ENCODE measurements around the gene PIK3R1.

Gene PIK3R1

GRCh38 chr5:68180121-68181038 lies 35.2 kb upstream of the PIK3R1 start:
- no peaks in the 10 kb centered on the region for H3K36me3 ChIP-seq (ENCODE audit: control insufficient read depth, insufficient read depth, low read length)
- no peak overlapping the region for H3K4me3 ChIP-seq (ENCODE audit: extremely low read depth, insufficient read depth, low read length, poor library complexity, severe bottlenecking)
- no peaks in the 10 kb centered on the region for H3K9me3 ChIP-seq (ENCODE audit: control insufficient read depth, low read length)
- no peak overlapping the region for H3K27ac ChIP-seq (ENCODE audit: low read depth, low read length, severe bottlenecking)
- peaks cover 3% of the 10 kb centered on the region for H3K4me1 ChIP-seq (ENCODE audit: control insufficient read depth, insufficient read depth, low read length, poor library complexity, severe bottlenecking)

DNA sequence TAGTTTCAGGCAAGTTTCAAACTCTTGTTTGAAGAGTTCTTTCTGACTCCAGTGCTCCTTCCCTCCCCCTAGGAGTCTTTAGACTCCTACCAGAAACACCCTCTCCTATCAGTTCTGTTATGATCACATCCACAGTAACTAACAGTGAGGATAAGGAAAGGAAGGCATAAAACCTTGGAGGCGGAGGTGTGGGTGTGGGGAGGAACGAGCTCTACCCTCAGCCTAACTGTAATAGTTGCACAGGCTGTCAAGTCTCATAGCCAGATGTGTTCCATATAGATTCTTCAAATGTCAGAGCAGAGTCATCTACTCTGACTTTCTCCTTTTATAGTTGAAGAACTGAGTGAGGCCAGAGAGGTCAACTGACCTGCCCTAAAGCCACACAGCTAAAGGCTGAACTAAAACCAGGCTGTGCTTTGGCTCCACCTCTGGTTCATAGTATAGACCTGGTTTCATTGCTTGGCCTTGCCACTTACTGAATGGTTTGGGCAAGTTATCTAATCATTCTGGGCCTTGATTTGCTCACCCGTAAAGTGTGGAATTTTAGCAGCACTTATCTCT lies 34.4 kb upstream of the PIK3R1 start:
- Histone ChIP-seq H3K9me3 (ENCODE audit: control insufficient read depth, low read length) (no peaks in the 10 kb centered on the region), H3K4me3 (ENCODE audit: extremely low read depth, insufficient read depth, low read length, poor library complexity, severe bottlenecking) (no peak overlapping the region), H3K4me1 (ENCODE audit: control insufficient read depth, insufficient read depth, low read length, poor library complexity, severe bottlenecking) (peaks cover 3% of the 10 kb centered on the region), H3K27ac (ENCODE audit: low read depth, low read length, severe bottlenecking) (no peak overlapping the region), H3K36me3 (ENCODE audit: control insufficient read depth, insufficient read depth, low read length) (no peaks in the 10 kb centered on the region)
- 60 to 80% methylated on average over 1 of the region's 3 CpGs for WGBS, 2 experiments (ENCODE audit: insufficient coverage in 2 of 2)

DNA sequence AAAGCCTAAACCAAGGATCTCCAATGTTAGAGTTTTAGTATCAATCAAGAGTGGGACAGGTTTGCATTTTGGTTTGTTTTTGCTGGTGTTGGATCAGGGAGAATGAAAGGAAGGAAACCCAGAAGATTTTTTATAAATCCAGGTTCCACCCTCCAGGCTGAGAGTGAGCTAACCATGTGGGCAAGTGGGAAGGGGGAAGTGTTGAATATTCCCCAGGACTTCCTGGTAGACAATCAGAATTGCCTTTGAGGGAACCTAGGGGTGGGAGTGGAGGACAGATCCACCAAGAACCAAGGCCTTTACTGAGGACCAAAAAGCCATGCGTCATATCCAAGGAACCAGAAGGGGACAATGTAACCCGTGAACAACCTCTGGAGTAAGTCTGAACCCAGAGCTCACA lies 33.5 kb upstream of the PIK3R1 start:
- Histone ChIP-seq H3K4me1 (ENCODE audit: control insufficient read depth, insufficient read depth, low read length, poor library complexity, severe bottlenecking) (peaks cover 3% of the 10 kb centered on the region), H3K9me3 (ENCODE audit: control insufficient read depth, low read length) (no peaks in the 10 kb centered on the region), H3K4me3 (ENCODE audit: extremely low read depth, insufficient read depth, low read length, poor library complexity, severe bottlenecking) (no peak overlapping the region), H3K36me3 (ENCODE audit: control insufficient read depth, insufficient read depth, low read length) (no peaks in the 10 kb centered on the region), H3K27ac (ENCODE audit: low read depth, low read length, severe bottlenecking) (no peak overlapping the region)
- 100% methylated on average over 2 of the region's 2 CpGs for WGBS, 2 experiments (ENCODE audit: insufficient coverage in 2 of 2)

DNA sequence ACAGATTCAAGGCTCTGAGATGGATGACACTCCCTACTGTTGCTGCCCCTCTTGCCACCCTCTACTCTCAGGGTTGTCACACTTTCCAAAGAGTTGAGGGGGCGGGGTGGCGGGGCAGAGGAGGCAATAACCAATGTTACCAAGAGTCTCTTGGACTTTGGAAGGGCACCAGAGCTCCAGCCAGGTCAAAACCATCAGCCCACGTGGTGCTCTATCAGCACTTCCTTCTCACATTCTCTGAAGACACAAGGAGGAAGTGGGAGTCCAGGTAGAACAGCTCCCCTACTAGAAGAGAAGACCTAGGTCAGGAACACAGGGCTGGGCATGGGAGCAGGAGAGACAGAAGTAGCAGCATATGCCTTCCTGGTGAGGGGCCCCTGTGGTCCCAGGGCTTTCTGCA lies 33.0 kb upstream of the PIK3R1 start:
- 100% methylated on average over 1 to 3 of the region's 3 CpGs for WGBS, 2 experiments (ENCODE audit: insufficient coverage in 2 of 2)
- no peak overlapping the region for H3K4me3 ChIP-seq (ENCODE audit: extremely low read depth, insufficient read depth, low read length, poor library complexity, severe bottlenecking)
- H3K27ac ChIP-seq (ENCODE audit: low read depth, low read length, severe bottlenecking): no peak overlapping the region
- H3K36me3 ChIP-seq (ENCODE audit: control insufficient read depth, insufficient read depth, low read length): no peaks in the 10 kb centered on the region
- H3K9me3 ChIP-seq (ENCODE audit: control insufficient read depth, low read length): no peaks in the 10 kb centered on the region
- H3K4me1 ChIP-seq (ENCODE audit: control insufficient read depth, insufficient read depth, low read length, poor library complexity, severe bottlenecking): peaks cover 3% of the 10 kb centered on the region

DNA sequence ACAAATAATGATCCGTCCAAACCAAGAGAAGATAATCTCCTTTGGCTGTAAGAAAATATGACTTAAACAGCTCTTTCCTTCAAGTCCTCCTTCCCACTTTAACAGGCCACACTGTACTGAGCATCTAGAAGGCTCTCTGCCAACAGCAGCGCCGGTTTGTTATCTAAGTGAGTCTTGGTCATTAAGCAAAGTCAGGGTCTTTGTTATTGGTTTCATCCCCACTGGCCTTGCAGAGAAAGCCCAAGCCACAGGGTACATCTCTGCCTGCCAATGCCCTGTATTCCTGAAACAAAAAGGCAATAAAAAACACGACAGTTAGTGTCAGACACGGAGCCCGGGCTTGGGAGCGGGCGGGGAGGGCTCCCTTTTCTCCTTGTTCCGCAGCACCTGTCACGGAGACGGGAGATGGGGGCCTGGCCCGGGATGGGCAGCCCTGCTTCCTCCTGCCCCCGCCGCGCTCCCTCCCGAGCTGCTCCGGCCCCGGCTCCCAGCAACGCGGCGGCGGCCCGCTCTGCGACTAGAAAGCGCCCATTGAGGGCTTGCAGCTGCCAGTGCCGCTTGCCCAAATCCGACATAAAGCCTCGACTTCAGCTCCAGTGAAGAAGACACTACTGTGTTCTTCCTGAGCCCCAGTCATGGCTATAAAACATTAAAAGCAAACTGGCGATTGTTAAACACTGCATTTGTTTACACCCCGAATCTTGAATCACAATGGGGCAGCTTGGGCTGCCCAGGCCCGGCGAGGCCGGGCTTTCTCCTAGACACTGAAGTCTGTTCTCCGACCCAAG lies 28.1 kb upstream of the PIK3R1 start:
- peak overlapping the region; percentile 21 for H3K4me3 ChIP-seq (ENCODE audit: extremely low read depth, insufficient read depth, low read length, poor library complexity, severe bottlenecking)
- 10 to 16% methylated on average over 29 to 30 of the region's 34 CpGs for WGBS, 2 experiments (ENCODE audit: insufficient coverage in 2 of 2)
- no peaks in the 10 kb centered on the region for H3K4me1 ChIP-seq (ENCODE audit: control insufficient read depth, insufficient read depth, low read length, poor library complexity, severe bottlenecking)
- H3K36me3 ChIP-seq (ENCODE audit: control insufficient read depth, insufficient read depth, low read length): no peaks in the 10 kb centered on the region
- H3K9me3 ChIP-seq (ENCODE audit: control insufficient read depth, low read length): no peaks in the 10 kb centered on the region
- H3K27ac ChIP-seq (ENCODE audit: low read depth, low read length, severe bottlenecking): peak overlapping the region; percentile 20

DNA sequence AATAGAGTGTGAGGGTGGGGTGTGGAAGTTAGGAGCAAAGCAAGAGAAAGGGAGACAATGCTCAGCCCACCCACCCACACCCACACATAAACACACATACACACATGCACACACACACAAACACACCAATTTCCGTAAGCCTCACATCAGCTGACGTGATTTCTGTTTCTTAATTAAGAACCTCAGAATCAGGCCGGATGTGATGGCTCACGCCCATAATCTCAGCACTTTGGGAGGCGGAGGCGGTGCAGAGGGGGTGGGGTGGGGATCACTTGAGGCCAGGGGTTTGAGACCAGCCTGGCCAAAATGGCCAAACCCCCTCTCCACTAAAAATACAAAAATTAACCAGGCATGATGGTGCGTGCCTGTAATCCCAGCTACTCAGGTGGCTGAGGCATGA lies 26.4 kb upstream of the PIK3R1 start:
- no peaks in the 10 kb centered on the region for H3K9me3 ChIP-seq (ENCODE audit: control insufficient read depth, low read length)
- WGBS, 2 experiments (ENCODE audit: insufficient coverage in 2 of 2): 78 to 85% methylated on average over 4 of the region's 7 CpGs
- H3K4me3 ChIP-seq (ENCODE audit: extremely low read depth, insufficient read depth, low read length, poor library complexity, severe bottlenecking): no peak overlapping the region
- H3K4me1 ChIP-seq (ENCODE audit: control insufficient read depth, insufficient read depth, low read length, poor library complexity, severe bottlenecking): peaks cover 12% of the 10 kb centered on the region
- no peak overlapping the region for H3K27ac ChIP-seq (ENCODE audit: low read depth, low read length, severe bottlenecking)
- H3K36me3 ChIP-seq (ENCODE audit: control insufficient read depth, insufficient read depth, low read length): no peaks in the 10 kb centered on the region

DNA sequence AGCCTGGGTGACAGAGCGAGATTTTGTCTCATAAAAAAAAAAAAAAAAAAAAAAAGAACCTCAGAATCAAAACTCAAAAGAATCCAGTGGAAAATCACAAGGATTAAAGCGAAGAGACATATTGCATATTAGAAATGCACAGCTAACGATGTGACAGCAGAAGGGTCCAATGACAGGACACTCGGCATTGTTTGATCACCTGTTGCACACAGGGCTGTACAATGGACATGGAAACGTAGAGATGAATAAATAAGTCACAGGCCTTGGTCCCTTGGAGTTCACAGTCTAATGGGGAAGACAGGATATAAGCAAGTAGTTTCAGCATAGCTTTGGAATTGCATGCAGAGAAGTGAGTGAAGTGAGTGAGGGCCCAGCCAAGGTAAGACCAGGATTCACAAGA lies 25.9 kb upstream of the PIK3R1 start:
- Histone ChIP-seq H3K36me3 (ENCODE audit: control insufficient read depth, insufficient read depth, low read length) (no peaks in the 10 kb centered on the region), H3K27ac (ENCODE audit: low read depth, low read length, severe bottlenecking) (no peak overlapping the region), H3K4me3 (ENCODE audit: extremely low read depth, insufficient read depth, low read length, poor library complexity, severe bottlenecking) (no peak overlapping the region), H3K4me1 (ENCODE audit: control insufficient read depth, insufficient read depth, low read length, poor library complexity, severe bottlenecking) (peaks cover 12% of the 10 kb centered on the region), H3K9me3 (ENCODE audit: control insufficient read depth, low read length) (no peaks in the 10 kb centered on the region)
- 91% methylated on average over 4 of the region's 5 CpGs for WGBS, 2 experiments (ENCODE audit: insufficient coverage in 2 of 2)

DNA sequence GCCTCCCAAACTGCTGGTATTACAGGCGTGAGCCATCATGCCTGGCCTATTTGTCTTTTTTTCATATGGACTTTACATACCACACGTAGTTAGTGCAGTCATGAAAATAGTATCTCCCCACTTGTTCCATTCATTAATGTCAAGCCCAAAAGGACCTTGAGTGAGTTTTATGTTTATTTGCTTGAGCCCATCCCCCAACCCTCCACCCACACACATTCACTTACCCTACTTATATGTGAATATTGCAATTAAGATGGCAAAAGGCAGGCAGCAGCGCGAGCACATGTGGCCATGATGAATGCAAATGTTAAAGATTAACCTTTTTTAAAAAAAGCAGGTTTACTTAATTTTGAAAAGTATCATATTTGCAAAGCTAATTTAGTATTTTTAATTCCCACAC lies 24.9 kb upstream of the PIK3R1 start:
- Histone ChIP-seq H3K9me3 (ENCODE audit: control insufficient read depth, low read length) (no peaks in the 10 kb centered on the region), H3K27ac (ENCODE audit: low read depth, low read length, severe bottlenecking) (no peak overlapping the region), H3K4me1 (ENCODE audit: control insufficient read depth, insufficient read depth, low read length, poor library complexity, severe bottlenecking) (peaks cover 12% of the 10 kb centered on the region), H3K4me3 (ENCODE audit: extremely low read depth, insufficient read depth, low read length, poor library complexity, severe bottlenecking) (no peak overlapping the region), H3K36me3 (ENCODE audit: control insufficient read depth, insufficient read depth, low read length) (no peaks in the 10 kb centered on the region)
- 92 to 95% methylated on average over 2 of the region's 4 CpGs for WGBS, 2 experiments (ENCODE audit: insufficient coverage in 2 of 2)

DNA sequence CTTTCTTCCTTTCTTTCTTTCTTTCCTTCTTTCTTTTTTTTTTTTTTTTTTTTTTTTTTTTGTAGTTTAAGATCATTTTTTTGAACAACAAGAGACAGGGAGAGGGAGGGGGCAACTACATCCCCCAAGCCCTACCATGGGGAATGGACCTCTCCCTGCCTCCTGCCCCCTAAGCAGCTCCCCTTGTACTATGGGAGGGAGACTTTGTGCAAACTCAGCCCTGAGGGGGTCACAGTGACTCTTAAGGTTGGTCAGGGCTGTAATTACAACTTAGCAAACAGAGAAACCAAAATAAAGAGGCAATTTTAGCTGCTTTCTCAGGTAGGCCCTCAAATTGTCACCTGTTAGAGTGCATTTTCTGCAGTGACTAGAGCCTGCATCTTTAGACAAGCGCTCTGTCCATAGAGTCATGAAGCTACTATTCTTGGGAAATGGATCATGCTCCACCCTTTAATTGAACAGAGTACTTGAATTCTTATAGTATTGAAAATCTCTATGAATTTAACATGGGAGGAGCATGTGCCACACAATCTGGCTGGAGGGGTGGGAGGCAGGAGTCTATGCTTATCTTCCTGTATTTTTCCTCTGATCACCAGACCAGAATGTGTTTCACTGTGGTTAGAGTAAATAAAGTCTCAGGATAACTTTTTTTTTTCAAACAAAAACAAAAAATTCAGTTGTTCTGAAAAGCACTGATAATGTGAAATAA lies 24.3 kb upstream of the PIK3R1 start:
- Histone ChIP-seq H3K27ac (ENCODE audit: low read depth, low read length, severe bottlenecking) (no peak overlapping the region), H3K4me1 (ENCODE audit: control insufficient read depth, insufficient read depth, low read length, poor library complexity, severe bottlenecking) (peaks cover 12% of the 10 kb centered on the region), H3K4me3 (ENCODE audit: extremely low read depth, insufficient read depth, low read length, poor library complexity, severe bottlenecking) (no peak overlapping the region), H3K36me3 (ENCODE audit: control insufficient read depth, insufficient read depth, low read length) (no peaks in the 10 kb centered on the region), H3K9me3 (ENCODE audit: control insufficient read depth, low read length) (no peaks in the 10 kb centered on the region)
- 100% methylated on average over 1 of the region's 1 CpG; no CpG with 5 or more reads in 1 of the 2 experiments for WGBS, 2 experiments (ENCODE audit: insufficient coverage in 2 of 2)

GRCh38 chr5:68192679-68193060 lies 22.9 kb upstream of the PIK3R1 start:
- Histone ChIP-seq H3K27ac (ENCODE audit: low read depth, low read length, severe bottlenecking) (no peak overlapping the region), H3K4me1 (ENCODE audit: control insufficient read depth, insufficient read depth, low read length, poor library complexity, severe bottlenecking) (peaks cover 12% of the 10 kb centered on the region), H3K9me3 (ENCODE audit: control insufficient read depth, low read length) (no peaks in the 10 kb centered on the region), H3K4me3 (ENCODE audit: extremely low read depth, insufficient read depth, low read length, poor library complexity, severe bottlenecking) (no peak overlapping the region), H3K36me3 (ENCODE audit: control insufficient read depth, insufficient read depth, low read length) (no peaks in the 10 kb centered on the region)
- WGBS, 2 experiments (ENCODE audit: insufficient coverage in 2 of 2): 95 to 100% methylated on average over 1 to 3 of the region's 3 CpGs

Measured in mesodermal cell (in vitro differentiated cells).